ENCODE data around the gene C9orf43. TPM values are rescaled to one million over a fixed set of nuclear protein-coding genes. Genes with fewer than 3 reads are reported as not detected.

The C9orf43 gene
- total RNA-seq, 1 experiment from 2014 or later: 1.9 TPM

- H3K27ac Mint-ChIP-seq (ENCODE audit: unreplicated experiment): peak overlapping the region; percentile 98
- intact Hi-C loops (cut with micrococcal nuclease; ENCODE audit: unreplicated experiment): no loop called here
- peaks cover 56% of the 10 kb centered on the region for H3K36me3 Mint-ChIP-seq (ENCODE audit: insufficient read depth, unreplicated experiment)
- TF ChIP-seq CTCF (IDR thresholded peaks at IDR 0.05; ENCODE audit: insufficient read depth in 1 of 2, low read depth in 1 of 2, low read length in 1 of 2, severe bottlenecking in 1 of 2, unreplicated experiment in 1 of 2): no peak
- peaks cover 20% of the 10 kb centered on the region for H3K4me1 Mint-ChIP-seq (ENCODE audit: low read depth, unreplicated experiment)
- CTCF ChIA-PET: interaction anchor here (1.0 to 2.0 kb wide), 6 partner anchors 8 to 248 kb away, joined by 3 to 16 read pairs (median 6); partner anchors contain the start of genes ALAD, CDC26 and PRPF4
- no peak for DNase-seq
- 0 out of 2 replicates have a peak, but pooled peaks cover 2% of the 10 kb centered on the region for H3K36me3 ChIP-seq (ENCODE audit: control insufficient read depth, insufficient read depth, low read length)
- H3K4me1 ChIP-seq: peaks cover 3% of the 10 kb centered on the region; the same call in 1 of the 2 replicates
- H3K9me3 Mint-ChIP-seq (ENCODE audit: unreplicated experiment): no peaks in the 10 kb centered on the region
- H3K4me3 ChIP-seq (ENCODE audit: low read depth, low read length): peak overlapping the region; percentile 89
- H3K27me3 Mint-ChIP-seq (ENCODE audit: insufficient read depth, unreplicated experiment): no peaks in the 10 kb centered on the region
- H3K4me3 Mint-ChIP-seq (ENCODE audit: unreplicated experiment): peak overlapping the region; percentile 88
- no peaks in the 10 kb centered on the region for H3K27me3 ChIP-seq (replicated peaks; ENCODE audit: control insufficient read depth, insufficient read depth, low read length)
- no TSS peak for BruUV-seq (replicated peaks)
- POLR2A ChIA-PET: interaction anchor here (1.0 to 1.3 kb wide), 9 partner anchors 9 to 135 kb away, joined by 3 to 15 read pairs (median 4); partner anchors contain the start of genes ALAD, BSPRY, CDC26 and HDHD3
- H3K9me3 ChIP-seq: no peaks in the 10 kb centered on the region
Observed at GRCh38 chr9:113409481-113409880, 1.1 kb upstream of the C9orf43 start.

GRCh38 chr9:113409883-113410206, 702 bp upstream of the C9orf43 start:
- Histone ChIP-seq H3K9me3 (no peaks in the 10 kb centered on the region), H3K36me3 (ENCODE audit: control insufficient read depth, insufficient read depth, low read length) (0 out of 2 replicates have a peak, but pooled peaks cover 2% of the 10 kb centered on the region), H3K4me3 (ENCODE audit: low read depth, low read length) (peak overlapping the region; percentile 89), H3K4me1 (peaks cover 3% of the 10 kb centered on the region; the same call in 1 of the 2 replicates), H3K27me3 (replicated peaks; ENCODE audit: control insufficient read depth, insufficient read depth, low read length) (no peaks in the 10 kb centered on the region)
- ChIA-PET CTCF (interaction anchor here (0.6 to 2.0 kb wide), 9 partner anchors 9 to 272 kb away, joined by 3 to 16 read pairs (median 5); partner anchors contain the start of genes ALAD, CDC26 and PRPF4), POLR2A (interaction anchor here (0.9 to 1.3 kb wide), 11 partner anchors 9 to 182 kb away, joined by 3 to 15 read pairs (median 4); partner anchors contain the start of genes ALAD, BSPRY, CDC26 and HDHD3)
- DNase-seq: no peak
- peak overlapping the region; percentile 88 for H3K4me3 Mint-ChIP-seq (ENCODE audit: unreplicated experiment)
- TF ChIP-seq CTCF (IDR thresholded peaks at IDR 0.05; ENCODE audit: insufficient read depth in 1 of 2, low read depth in 1 of 2, low read length in 1 of 2, severe bottlenecking in 1 of 2, unreplicated experiment in 1 of 2): no peak
- H3K36me3 Mint-ChIP-seq (ENCODE audit: insufficient read depth, unreplicated experiment): peaks cover 52% of the 10 kb centered on the region
- no TSS peak for BruUV-seq (replicated peaks)
- H3K27me3 Mint-ChIP-seq (ENCODE audit: insufficient read depth, unreplicated experiment): no peaks in the 10 kb centered on the region
- intact Hi-C loops (cut with micrococcal nuclease; ENCODE audit: unreplicated experiment): loop anchor here (1.0 to 5.0 kb wide), 7 partner anchors 9 to 248 kb away; partner anchors contain the start of genes ALAD, BSPRY, CDC26 and FKBP15
- H3K27ac Mint-ChIP-seq (ENCODE audit: unreplicated experiment): peak overlapping the region; percentile 98
- H3K4me1 Mint-ChIP-seq (ENCODE audit: low read depth, unreplicated experiment): peaks cover 20% of the 10 kb centered on the region
- H3K9me3 Mint-ChIP-seq (ENCODE audit: unreplicated experiment): no peaks in the 10 kb centered on the region

GRCh38 chr9:113416149-113416721, 5.7 kb downstream of the C9orf43 start:
- no peaks in the 10 kb centered on the region for H3K9me3 ChIP-seq
- H3K27me3 ChIP-seq (replicated peaks; ENCODE audit: control insufficient read depth, insufficient read depth, low read length): no peaks in the 10 kb centered on the region
- POLR2A ChIA-PET: no interaction called here
- 0 out of 2 replicates have a peak, but pooled peaks cover 3% of the 10 kb centered on the region for H3K4me1 ChIP-seq
- H3K36me3 Mint-ChIP-seq (ENCODE audit: insufficient read depth, unreplicated experiment): no peaks in the 10 kb centered on the region
- H3K27me3 Mint-ChIP-seq (ENCODE audit: insufficient read depth, unreplicated experiment): no peaks in the 10 kb centered on the region
- no peaks in the 10 kb centered on the region for H3K9me3 Mint-ChIP-seq (ENCODE audit: unreplicated experiment)
- no peak for DNase-seq
- H3K4me1 Mint-ChIP-seq (ENCODE audit: low read depth, unreplicated experiment): no peaks in the 10 kb centered on the region
- H3K36me3 ChIP-seq (ENCODE audit: control insufficient read depth, insufficient read depth, low read length): no peaks in the 10 kb centered on the region
- H3K4me3 Mint-ChIP-seq (ENCODE audit: unreplicated experiment): no peak overlapping the region
- no TSS peak for BruUV-seq (replicated peaks)
- CTCF ChIA-PET: interaction anchor here (0.5 kb wide), 1 partner anchor 38 kb away, joined by 6 read pairs; no protein-coding TSS in a partner anchor
- intact Hi-C loops (cut with micrococcal nuclease; ENCODE audit: unreplicated experiment): no loop called here
- TF ChIP-seq CTCF (IDR thresholded peaks at IDR 0.05; ENCODE audit: insufficient read depth in 1 of 2, low read depth in 1 of 2, low read length in 1 of 2, severe bottlenecking in 1 of 2, unreplicated experiment in 1 of 2): no peak
- no peak overlapping the region for H3K27ac Mint-ChIP-seq (ENCODE audit: unreplicated experiment)
- H3K4me3 ChIP-seq (ENCODE audit: low read depth, low read length): no peak overlapping the region

Data from Caco-2 (cell line).